ENCODE data around the gene ICA1. TPM values are rescaled to one million over a fixed set of nuclear protein-coding genes. Genes with fewer than 3 reads are reported as not detected.
"Not testable (repeated sequence)": the region's sequence is repeated elsewhere in the genome, so short reads cannot be mapped to it uniquely, and the experiment has no call there.

Gene ICA1
- total RNA-seq, 2 experiments from 2014 or later, result 0.34 to 1.3 TPM

DNA sequence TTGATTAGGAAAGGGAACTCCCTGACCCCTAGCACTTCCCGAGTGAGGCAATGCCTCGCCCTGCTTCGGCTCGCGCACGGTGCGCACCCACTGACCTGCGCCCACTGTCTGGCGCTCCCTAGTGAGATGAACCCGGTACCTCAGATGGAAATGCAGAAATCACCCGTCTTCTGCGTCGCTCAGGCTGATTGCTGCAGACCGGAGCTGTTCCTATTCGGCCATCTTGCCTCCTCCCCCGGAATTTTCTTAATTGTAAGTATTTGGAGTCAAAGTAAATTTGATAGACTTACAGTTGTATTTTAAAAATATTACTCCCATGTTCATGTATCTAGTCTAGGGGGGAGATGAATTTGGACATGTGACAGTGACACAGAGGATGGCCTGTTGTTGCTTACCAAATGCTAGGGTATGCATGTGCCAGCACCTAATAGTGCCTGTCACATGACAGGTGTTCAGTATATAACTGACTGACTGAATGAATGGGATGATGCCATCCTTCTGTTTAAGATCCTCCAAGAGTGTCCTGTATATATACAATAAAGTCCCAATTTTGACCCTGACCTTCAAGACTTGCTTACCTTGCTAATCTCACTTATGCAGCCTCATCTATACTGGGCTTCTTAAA lies 42.0 kb upstream of the ICA1 start:
- H3K27ac Mint-ChIP-seq, result no peak overlapping the region
- ChIA-PET CTCF (interaction anchor here (1.7 kb wide), 1 partner anchor 8 kb away, joined by 6 read pairs; no protein-coding TSS in a partner anchor), POLR2A (no interaction called here)
- H3K4me3 Mint-ChIP-seq, result no peak overlapping the region
- H3K36me3 Mint-ChIP-seq (ENCODE audit: low read depth), result no peaks in the 10 kb centered on the region
- ATAC-seq (no peak), DNase-seq (no peak)
- H3K4me1 Mint-ChIP-seq (ENCODE audit: low read depth), result no peaks in the 10 kb centered on the region
- no peak for TF ChIP-seq CTCF (IDR thresholded peaks at IDR 0.05)
- H3K9me3 Mint-ChIP-seq, result no peaks in the 10 kb centered on the region
- H3K27me3 Mint-ChIP-seq, result no peaks in the 10 kb centered on the region
- intact Hi-C loops (cut with micrococcal nuclease), result no loop called here

GRCh38 chr7:8297023-8297422 lies 35.1 kb upstream of the ICA1 start:
- H3K27ac Mint-ChIP-seq; H3K9me3 Mint-ChIP-seq; POLR2A ChIA-PET; ATAC-seq; DNase-seq; H3K36me3 Mint-ChIP-seq (ENCODE audit: low read depth); H3K4me1 Mint-ChIP-seq (ENCODE audit: low read depth); H3K4me3 Mint-ChIP-seq: not testable (repeated sequence)
- intact Hi-C loops (cut with micrococcal nuclease), result loop anchor here (5.0 kb wide), 1 partner anchor 80 kb away; no protein-coding TSS in a partner anchor
- H3K27me3 Mint-ChIP-seq, result peaks cover 11% of the 10 kb centered on the region
- CTCF ChIA-PET, result interaction anchor here (0.8 to 1.9 kb wide), 11 partner anchors 10 to 278 kb away, joined by 3 to 19 read pairs (median 5); no protein-coding TSS in a partner anchor

- intact Hi-C loops (cut with micrococcal nuclease), result loop anchor here (5.0 kb wide), 1 partner anchor 79 kb away; no protein-coding TSS in a partner anchor
- peaks cover 3% of the 10 kb centered on the region for H3K4me1 Mint-ChIP-seq (ENCODE audit: low read depth)
- no peak for ATAC-seq
- ChIA-PET CTCF (interaction anchor here (0.8 to 2.1 kb wide), 30 partner anchors 9 to 702 kb away, joined by 3 to 19 read pairs (median 4); no protein-coding TSS in a partner anchor), POLR2A (no interaction called here)
- no peaks in the 10 kb centered on the region for H3K36me3 Mint-ChIP-seq (ENCODE audit: low read depth)
- no peaks in the 10 kb centered on the region for H3K9me3 Mint-ChIP-seq
- peaks cover 11% of the 10 kb centered on the region for H3K27me3 Mint-ChIP-seq
- no peak overlapping the region for H3K4me3 Mint-ChIP-seq
- DNase-seq, result no peak
- H3K27ac Mint-ChIP-seq, result no peak overlapping the region
- peak; percentile 10 for TF ChIP-seq CTCF (IDR thresholded peaks at IDR 0.05)
Observed at GRCh38 chr7:8296362-8296659, 34.3 kb upstream of the ICA1 start.

DNA sequence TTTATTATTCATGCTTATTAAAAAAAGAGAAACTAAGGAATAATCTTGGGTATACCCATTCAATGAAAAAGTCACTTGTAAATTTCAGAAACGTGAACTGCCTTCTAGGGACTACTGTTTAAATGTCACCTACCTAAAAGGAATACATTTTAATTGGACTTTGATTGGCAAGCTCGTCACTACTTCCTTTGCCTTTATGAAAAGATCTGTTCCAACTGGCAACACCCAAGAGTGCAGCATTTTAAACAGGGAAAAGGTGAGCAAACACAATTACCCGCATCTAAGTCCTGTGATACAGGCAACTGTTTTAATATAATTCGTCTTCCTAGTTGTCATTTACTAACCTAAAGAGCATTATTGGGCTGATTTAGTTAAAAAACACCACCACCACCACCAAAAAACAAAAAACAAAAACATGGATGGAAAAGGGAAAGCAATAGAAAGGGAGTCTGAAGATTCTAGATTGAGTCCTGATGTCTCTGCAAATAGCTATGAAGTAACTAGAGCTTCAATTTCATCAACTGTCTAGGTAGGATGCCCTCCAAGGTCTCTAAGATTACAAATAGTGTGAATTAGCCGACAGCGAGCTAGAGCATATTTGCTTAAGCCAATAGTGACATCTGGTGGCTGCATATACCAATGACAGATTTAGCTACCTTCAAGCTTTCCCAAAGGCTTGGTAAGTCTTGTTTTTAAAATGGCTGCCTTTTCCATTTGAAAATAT lies 33.8 kb upstream of the ICA1 start:
- Mint-ChIP-seq H3K4me1 (ENCODE audit: low read depth) (peaks cover 3% of the 10 kb centered on the region), H3K9me3 (no peaks in the 10 kb centered on the region), H3K4me3 (no peak overlapping the region), H3K36me3 (ENCODE audit: low read depth) (no peaks in the 10 kb centered on the region), H3K27me3 (peaks cover 11% of the 10 kb centered on the region), H3K27ac (no peak overlapping the region)
- DNase-seq, result peak; percentile 40
- ChIA-PET CTCF (interaction anchor here (0.8 to 2.1 kb wide), 34 partner anchors 8 to 710 kb away, joined by 3 to 19 read pairs (median 4); no protein-coding TSS in a partner anchor), POLR2A (no interaction called here)
- intact Hi-C loops (cut with micrococcal nuclease), result loop anchor here (5.0 kb wide), 1 partner anchor 78 kb away; no protein-coding TSS in a partner anchor
- TF ChIP-seq CTCF (IDR thresholded peaks at IDR 0.05), result peak; percentile 74
- peak; percentile 83 for ATAC-seq

- Mint-ChIP-seq H3K27me3 (peaks cover 15% of the 10 kb centered on the region), H3K36me3 (ENCODE audit: low read depth) (no peaks in the 10 kb centered on the region), H3K9me3 (no peaks in the 10 kb centered on the region), H3K4me3 (no peak overlapping the region), H3K27ac (no peak overlapping the region), H3K4me1 (ENCODE audit: low read depth) (peaks cover 3% of the 10 kb centered on the region)
- CTCF ChIA-PET, result interaction anchor here (1.4 kb wide), 1 partner anchor 13 kb away, joined by 3 read pairs; no protein-coding TSS in a partner anchor
- intact Hi-C loops (cut with micrococcal nuclease), result no loop called here
- TF ChIP-seq CTCF (IDR thresholded peaks at IDR 0.05), result no peak
- POLR2A ChIA-PET, result no interaction called here
- no peak for ATAC-seq
- no peak for DNase-seq
Observed at GRCh38 chr7:8291397-8292141, 29.6 kb upstream of the ICA1 start.

Measured in activated CD8-positive, alpha-beta T cell treated with anti-CD3 and anti-CD28 coated beads for 36 hours (primary cell).